H1 (cell line): ENCODE measurements around the gene CA10. TPM values are rescaled to one million over a fixed set of nuclear protein-coding genes. Genes with fewer than 3 reads are reported as not detected.

Experiments
- CTCF ChIA-PET: fragments of 300-600 bp; sonication (Branson Sonifier 250); formaldehyde crosslinking; loops from one replicate; lab custom pipeline; 2021; ENCODE audit not compliant: partially characterized antibody; lab: Charles Lee
- POLR2A ChIA-PET: fragments of 300-600 bp; sonication (Branson Sonifier 250); formaldehyde crosslinking; loops from one replicate; lab custom pipeline; 2021; ENCODE audit warnings: inconsistent platforms; ENCODE audit not compliant: partially characterized antibody; lab: Charles Lee
- DNase-seq, 2 experiments: peaks; one replicate each; pipeline versions ENCODE4 v3.0.0 to v3.0.0-alpha.2; 2010 to 2022; ENCODE audit warnings: low spot score in 2 of 2, low read depth in 1 of 2, mixed read lengths in 1 of 2
- FAIRE-seq: peaks from 2 replicates; lab custom pipeline; 2011; peaks lifted over from hg19 to GRCh38; lab: Jason Lieb, UNC
- H2AFZ ChIP-seq: 2 replicates; pipeline ENCODE4 v1.8.1; 2012; ENCODE audit warnings: low read length, inconsistent platforms
- H2AK5ac ChIP-seq: 2 replicates; pipeline ENCODE4 v1.6.1; 2013; ENCODE audit warnings: low read depth, low read length
- H2BK120ac ChIP-seq: replicated peaks from 2 replicates; pipeline ENCODE3; 2013; ENCODE audit warnings: low read depth, low read length, inconsistent platforms
- H2BK12ac ChIP-seq: 2 replicates; pipeline ENCODE4 v1.6.1; 2013; ENCODE audit warnings: low read depth, low read length
- H2BK15ac ChIP-seq: 2 replicates; pipeline ENCODE4 v1.6.1; 2013; ENCODE audit warnings: low read length
- H2BK20ac ChIP-seq: 2 replicates; pipeline ENCODE4 v1.6.1; 2013; ENCODE audit warnings: low read length
- H2BK5ac ChIP-seq: 2 replicates; pipeline ENCODE4 v1.6.1; 2013; ENCODE audit warnings: low read depth, low read length
- H3K14ac ChIP-seq: 2 replicates; pipeline ENCODE4 v1.6.1; 2013; ENCODE audit warnings: inconsistent platforms; ENCODE audit not compliant: insufficient read length
- H3K18ac ChIP-seq: 2 replicates; pipeline ENCODE4 v1.6.1; 2013; ENCODE audit warnings: low read length; ENCODE audit errors: extremely low read depth
- H3K23ac ChIP-seq: 2 replicates; pipeline ENCODE4 v1.6.1; 2013; ENCODE audit warnings: inconsistent platforms; ENCODE audit not compliant: insufficient read length
- H3K23me2 ChIP-seq: 2 replicates; pipeline ENCODE4 v1.6.1; 2013; ENCODE audit warnings: low read depth, low read length
- H3K27ac ChIP-seq: 2 replicates; pipeline ENCODE4 v1.6.1; 2011; ENCODE audit warnings: low read depth, low read length, inconsistent platforms
- H3K27me3 ChIP-seq, 4 experiments: replicated peaks in 1 of 4; 1 replicate in 1 of 4; 2 replicates in 3 of 4; pipeline versions ENCODE4 v1.6.1 to v1.8.1; 2011 to 2013; ENCODE audit warnings: low read length in 3 of 4, mild to moderate bottlenecking in 3 of 4, inconsistent platforms in 2 of 4, mixed read lengths in 2 of 4, moderate library complexity in 1 of 4; ENCODE audit not compliant: control insufficient read depth in 3 of 4, insufficient read depth in 3 of 4; ENCODE audit errors: extremely low read depth in 1 of 4
- H3K36me3 ChIP-seq, 4 experiments: 2 replicates each; pipeline versions ENCODE4 v1.6.1 to v1.8.1; 2011 to 2013; ENCODE audit warnings: mild to moderate bottlenecking in 4 of 4, low read length in 3 of 4, moderate library complexity in 2 of 4, control low read depth in 1 of 4, inconsistent platforms in 1 of 4; ENCODE audit not compliant: insufficient read depth in 4 of 4, control insufficient read depth in 2 of 4
- H3K4ac ChIP-seq: replicated peaks from 2 replicates; pipeline ENCODE3; 2013; ENCODE audit warnings: low read length, low read depth, mixed read lengths, inconsistent platforms; ENCODE audit not compliant: insufficient read length
- H3K4me1 ChIP-seq, 4 experiments: replicated peaks in 1 of 4; 1 replicate in 1 of 4; 2 replicates in 3 of 4; pipeline versions ENCODE4 v1.6.1 to v1.8.1; 2011 to 2013; ENCODE audit warnings: low read length in 3 of 4, inconsistent platforms in 2 of 4, mixed read lengths in 1 of 4; ENCODE audit not compliant: insufficient read depth in 4 of 4, control insufficient read depth in 3 of 4
- H3K4me2 ChIP-seq, 2 experiments: 2 replicates each; pipeline versions ENCODE4 v1.6.1 to v1.8.1; 2011 to 2013; ENCODE audit warnings: low read depth in 2 of 2, low read length in 2 of 2, control low read depth in 1 of 2, inconsistent platforms in 1 of 2, mild to moderate bottlenecking in 1 of 2; ENCODE audit not compliant: insufficient read depth in 1 of 2
- H3K4me3 ChIP-seq, 4 experiments: fragments of 200-600, 300-600 bp in 1 of 4; sonication (generic), shearing (Covaris generic), sonication (Bioruptor Twin) in 1 of 4; 2 replicates each; pipeline versions ENCODE4 v1.5.1 to v1.8.1; 2011 to 2016; ENCODE audit warnings: low read length in 4 of 4, low read depth in 3 of 4, control low read depth in 2 of 4, inconsistent platforms in 2 of 4, mild to moderate bottlenecking in 2 of 4, mixed read lengths in 1 of 4, moderate library complexity in 1 of 4; ENCODE audit not compliant: insufficient read depth in 2 of 4; ENCODE audit errors: extremely low read depth in 1 of 4
- H3K56ac ChIP-seq: replicated peaks from 2 replicates; pipeline ENCODE3; 2013; ENCODE audit warnings: low read depth, mild to moderate bottlenecking, mixed read lengths, low read length, inconsistent platforms; ENCODE audit not compliant: insufficient read length
- H3K79me1 ChIP-seq: 2 replicates; pipeline ENCODE4 v1.6.1; 2013; ENCODE audit warnings: low read depth, low read length, control low read depth
- H3K79me2 ChIP-seq, 2 experiments: 2 replicates each; pipeline versions ENCODE4 v1.6.1 to v1.8.1; 2012 to 2013; ENCODE audit warnings: low read length in 2 of 2, mild to moderate bottlenecking in 2 of 2, inconsistent platforms in 1 of 2; ENCODE audit not compliant: insufficient read depth in 2 of 2, control insufficient read depth in 1 of 2
- H3K9ac ChIP-seq, 4 experiments: replicated peaks in 1 of 4; 1 replicate in 1 of 4; 2 replicates in 3 of 4; pipeline versions ENCODE4 v1.6.1 to v1.8.1; 2011 to 2013; ENCODE audit warnings: low read depth in 3 of 4, low read length in 3 of 4, control low read depth in 2 of 4, mild to moderate bottlenecking in 2 of 4, moderate library complexity in 2 of 4, inconsistent platforms in 1 of 4; ENCODE audit errors: extremely low read depth in 1 of 4
- H3K9me3 ChIP-seq, 2 experiments: 2 replicates each; pipeline versions ENCODE4 v1.6.1 to v1.8.1; 2012 to 2013; ENCODE audit warnings: mild to moderate bottlenecking in 2 of 2, moderate library complexity in 2 of 2, control low read depth in 1 of 2, inconsistent platforms in 1 of 2, low read depth in 1 of 2, low read length in 1 of 2, mixed read lengths in 1 of 2; ENCODE audit not compliant: insufficient read depth in 2 of 2
- H4K20me1 ChIP-seq, 2 experiments: replicated peaks in 1 of 2; 2 replicates each; pipeline versions ENCODE3 to v1.8.1; 2011 to 2013; ENCODE audit warnings: inconsistent platforms in 2 of 2, low read length in 2 of 2, mild to moderate bottlenecking in 1 of 2; ENCODE audit not compliant: insufficient read depth in 2 of 2, control insufficient read depth in 1 of 2
- H4K5ac ChIP-seq: 2 replicates; pipeline ENCODE4 v1.6.1; 2013; ENCODE audit warnings: low read length, low read depth, mixed read lengths, inconsistent platforms; ENCODE audit not compliant: insufficient read length
- H4K8ac ChIP-seq: 2 replicates; pipeline ENCODE4 v1.8.0; 2013; ENCODE audit warnings: mild to moderate bottlenecking, moderate library complexity, low read length, inconsistent platforms; ENCODE audit not compliant: insufficient read depth; ENCODE audit errors: extremely low read depth
- H4K91ac ChIP-seq: replicated peaks from 2 replicates; pipeline ENCODE3; 2013; ENCODE audit warnings: low read length, mixed read lengths, inconsistent platforms; ENCODE audit not compliant: insufficient read length
- ASH2L ChIP-seq: fragments of 200-600, 300-600 bp; sonication (generic); IDR thresholded peaks from one replicate; pipeline ENCODE4 v1.7.1; 2017; ENCODE audit warnings: low read length
- BCL11A ChIP-seq, 2 experiments: IDR thresholded peaks; one replicate each; pipeline ENCODE4 v1.6.1; 2011; ENCODE audit warnings: low read depth in 2 of 2, low read length in 2 of 2, mild to moderate bottlenecking in 2 of 2
- CHD1 ChIP-seq: IDR thresholded peaks from 2 replicates; pipeline ENCODE4 v1.6.1; 2012; ENCODE audit warnings: low read depth, low read length, improper control_type of control experiment
- GABPA ChIP-seq: IDR thresholded peaks from 2 replicates; pipeline ENCODE4 v1.6.1; 2011; ENCODE audit warnings: mild to moderate bottlenecking, low read length, moderate library complexity, borderline replicate concordance; ENCODE audit not compliant: insufficient read depth
- POLR2A ChIP-seq, 2 experiments: IDR thresholded peaks; 1 replicate in 1 of 2; 2 replicates in 1 of 2; pipeline ENCODE4 v1.6.1; 2011; ENCODE audit warnings: low read depth in 2 of 2, low read length in 2 of 2, mild to moderate bottlenecking in 2 of 2; ENCODE audit errors: control extremely low read depth in 1 of 2
- SP4 ChIP-seq: IDR thresholded peaks from 2 replicates; pipeline ENCODE4 v1.6.1; 2012; ENCODE audit warnings: low read length, inconsistent platforms
- SRF ChIP-seq: IDR thresholded peaks from 2 replicates; pipeline ENCODE4 v1.6.1; 2011; ENCODE audit warnings: mild to moderate bottlenecking, low read depth, low read length, moderate library complexity
- TAF7 ChIP-seq: optimal IDR thresholded peaks from 2 replicates; pipeline ENCODE3; 2011; ENCODE audit warnings: low read depth, mild to moderate bottlenecking, inconsistent platforms, low read length, moderate library complexity, borderline replicate concordance
- USF2 ChIP-seq: IDR thresholded peaks from 2 replicates; pipeline ENCODE4 v1.6.1; 2011; ENCODE audit warnings: low read length, improper control_type of control experiment
- polyA plus RNA-seq, 7 experiments: library from polyadenylated mRNA; depleted of rRNA in 3 of 7; stranded (reverse) in 5 of 7; unstranded in 2 of 7; fragments of >200 nt in 5 of 7; fragments of 200-250 nt in 2 of 7; gene quantifications; 1 replicate in 5 of 7; 2 replicates in 1 of 7; 4 replicates in 1 of 7; pipeline versions ENCODE4 v1.2.1 to v1.2.3, GENCODE V29; 2011 to 2013; ENCODE audit warnings: missing spikeins in 2 of 7, mixed read lengths in 2 of 7
- total RNA-seq: library from RNA; stranded (reverse); fragmentation: NEBNext Ultra II Directional; extraction: Animal tissue kit (Norgen Biotek cat#: 25700); gene quantifications from 2 replicates; pipeline ENCODE4 v1.2.1, GENCODE V29; 2021
- TF ChIP-seq, protein P1 (sequence below): IDR thresholded peaks from 2 replicates; pipeline ENCODE4 v1.6.1; 2012; ENCODE audit warnings: inconsistent platforms

Gene CA10
- total and polyA plus RNA-seq, 2 of the 8 experiments (the other 6 are each of a cell fraction or from before 2014, with no cell fraction given): 0.60 to 0.63 TPM

GRCh38 chr17:52105591-52105990, 52.9 kb downstream of the CA10 start (continued):
- TF ChIP-seq POLR2A (IDR thresholded peaks at IDR 0.05; ENCODE audit: control extremely low read depth in 1 of 2, low read depth in 2 of 2, low read length in 2 of 2) (no peak), CHD1 (no peak)

DNA sequence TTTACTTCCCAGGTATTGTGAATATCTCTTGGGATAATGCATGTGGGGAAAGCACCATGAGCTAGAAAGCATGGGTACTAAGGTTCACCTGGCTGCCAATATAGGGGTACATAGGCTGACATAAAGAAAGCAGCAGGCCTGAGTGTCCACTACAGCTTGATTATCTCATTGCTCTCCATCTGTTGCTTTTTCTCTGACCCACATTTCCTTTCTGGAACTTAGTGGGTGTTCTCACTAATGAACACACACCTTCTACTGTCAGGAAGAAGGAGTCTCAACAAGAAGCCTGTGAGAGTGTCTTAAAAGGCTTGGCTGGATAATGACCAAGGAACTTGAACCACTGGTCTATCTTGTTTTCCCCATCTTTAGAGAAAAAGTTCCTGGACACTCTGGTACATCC, 62.5 kb downstream of the CA10 start:
- Histone ChIP-seq H2BK12ac (no peak overlapping the region), H3K56ac (no peak overlapping the region), H3K27me3 (no peaks in the 10 kb centered on the region), H4K91ac (no peak overlapping the region), H3K79me2 (no peaks in the 10 kb centered on the region), H3K79me1 (no peaks in the 10 kb centered on the region), H2AFZ (no peak overlapping the region), H3K23ac (no peak overlapping the region), H2BK5ac (no peak overlapping the region), H2AK5ac (no peak overlapping the region), H3K23me2 (no peaks in the 10 kb centered on the region), H4K20me1 (no peaks in the 10 kb centered on the region), H4K5ac (no peak overlapping the region), H3K9ac (no peak overlapping the region), H3K14ac (no peak overlapping the region), H3K4ac (no peak overlapping the region), H3K4me2 (no peak overlapping the region), H3K4me1 (no peaks in the 10 kb centered on the region), H3K18ac (no peak overlapping the region), H3K9me3 (no peaks in the 10 kb centered on the region), H4K8ac (no peak overlapping the region), H3K36me3 (no peaks in the 10 kb centered on the region), H3K4me3 (no peak overlapping the region), H2BK120ac (no peak overlapping the region), H3K27ac (no peak overlapping the region), H2BK20ac (no peak overlapping the region), H2BK15ac (no peak overlapping the region)
- ChIA-PET POLR2A (no interaction called here), CTCF (no interaction called here)
- FAIRE-seq (no peak), DNase-seq (no peak)
- TF ChIP-seq GABPA: no peak
- no peak for TF ChIP-seq POLR2A (IDR thresholded peaks at IDR 0.05; ENCODE audit: control extremely low read depth in 1 of 2, low read depth in 2 of 2, low read length in 2 of 2)
- TF ChIP-seq BCL11A (IDR thresholded peaks at IDR 0.05; ENCODE audit: low read depth in 2 of 2, low read length in 2 of 2): no peak
- no peak for TF ChIP-seq USF2
- TF ChIP-seq, protein P1, sequence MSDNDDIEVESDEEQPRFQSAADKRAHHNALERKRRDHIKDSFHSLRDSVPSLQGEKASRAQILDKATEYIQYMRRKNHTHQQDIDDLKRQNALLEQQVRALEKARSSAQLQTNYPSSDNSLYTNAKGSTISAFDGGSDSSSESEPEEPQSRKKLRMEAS: no peak
- no peak for TF ChIP-seq SP4
- TF ChIP-seq SRF: no peak
- TF ChIP-seq ASH2L: no peak
- TF ChIP-seq TAF7: no peak
